IPS-20b (cell line): Measurements from ENCODE around the gene HDAC10.

Source experiments
- H3K27ac ChIP-seq: one replicate; pipeline ENCODE4 v1.5.1; 2013; ENCODE audit warnings: low read length
- H3K27me3 ChIP-seq: 2 replicates; pipeline ENCODE4 v1.6.1; 2013; ENCODE audit warnings: mild to moderate bottlenecking, low read length, inconsistent platforms; ENCODE audit not compliant: insufficient read depth
- H3K36me3 ChIP-seq: 2 replicates; pipeline ENCODE4 v1.6.1; 2013; ENCODE audit warnings: low read depth, mild to moderate bottlenecking, inconsistent platforms, low read length, moderate library complexity; ENCODE audit not compliant: insufficient read depth
- H3K4me1 ChIP-seq: 2 replicates; pipeline ENCODE4 v1.6.1; 2013; ENCODE audit warnings: mild to moderate bottlenecking, control low read depth, inconsistent platforms, low read length, moderate library complexity; ENCODE audit not compliant: insufficient read depth
- H3K4me3 ChIP-seq: 2 replicates; pipeline ENCODE4 v1.5.1; 2013; ENCODE audit warnings: mild to moderate bottlenecking, low read length, inconsistent platforms
- H3K9ac ChIP-seq: 2 replicates; pipeline ENCODE4 v1.6.1; 2013; ENCODE audit warnings: low read depth, mild to moderate bottlenecking, inconsistent platforms, low read length, moderate library complexity
- H3K9me3 ChIP-seq: 2 replicates; pipeline ENCODE4 v1.6.1; 2013; ENCODE audit warnings: mild to moderate bottlenecking, low read depth, low read length, inconsistent platforms; ENCODE audit not compliant: insufficient read depth

The HDAC10 gene

GRCh38 chr22:50236731-50237409 lies 14.2 kb downstream of the HDAC10 start:
- Histone ChIP-seq H3K27me3 (no peaks in the 10 kb centered on the region), H3K36me3 (peaks cover 20% of the 10 kb centered on the region; the same call in 1 of the 2 replicates), H3K4me3 (no peak overlapping the region), H3K9me3 (no peaks in the 10 kb centered on the region), H3K9ac (no peak overlapping the region), H3K27ac (no peak overlapping the region), H3K4me1 (no peaks in the 10 kb centered on the region)

- H3K36me3 ChIP-seq: 0 out of 2 replicates have a peak, but pooled peaks cover 8% of the 10 kb centered on the region
- no peak overlapping the region for H3K4me3 ChIP-seq
- no peak overlapping the region for H3K27ac ChIP-seq
- H3K9me3 ChIP-seq: no peaks in the 10 kb centered on the region
- H3K27me3 ChIP-seq: no peaks in the 10 kb centered on the region
- no peak overlapping the region for H3K9ac ChIP-seq
- no peaks in the 10 kb centered on the region for H3K4me1 ChIP-seq
Measured at GRCh38 chr22:50233223-50233622, 17.8 kb downstream of the HDAC10 start.

GRCh38 chr22:50232481-50233151 lies 18.4 kb downstream of the HDAC10 start:
- H3K27ac ChIP-seq: no peak overlapping the region
- 0 out of 2 replicates have a peak, but pooled peaks cover 8% of the 10 kb centered on the region for H3K36me3 ChIP-seq
- no peaks in the 10 kb centered on the region for H3K9me3 ChIP-seq
- no peaks in the 10 kb centered on the region for H3K4me1 ChIP-seq
- no peaks in the 10 kb centered on the region for H3K27me3 ChIP-seq
- H3K4me3 ChIP-seq: no peak overlapping the region
- H3K9ac ChIP-seq: no peak overlapping the region

- H3K4me3 ChIP-seq: no peak overlapping the region
- H3K27me3 ChIP-seq: no peaks in the 10 kb centered on the region
- H3K4me1 ChIP-seq: no peaks in the 10 kb centered on the region
- no peak overlapping the region for H3K27ac ChIP-seq
- H3K9ac ChIP-seq: no peak overlapping the region
- H3K9me3 ChIP-seq: no peaks in the 10 kb centered on the region
- peaks cover 15% of the 10 kb centered on the region; the same call in 1 of the 2 replicates for H3K36me3 ChIP-seq
Measured at GRCh38 chr22:50229370-50229769, 21.7 kb downstream of the HDAC10 start.

- H3K27ac ChIP-seq: no peak overlapping the region
- no peaks in the 10 kb centered on the region for H3K4me1 ChIP-seq
- H3K4me3 ChIP-seq: no peak overlapping the region
- no peaks in the 10 kb centered on the region for H3K9me3 ChIP-seq
- peaks cover 22% of the 10 kb centered on the region for H3K36me3 ChIP-seq
- H3K27me3 ChIP-seq: no peaks in the 10 kb centered on the region
- no peak overlapping the region for H3K9ac ChIP-seq
Measured at GRCh38 chr22:50228366-50228765, 22.7 kb downstream of the HDAC10 start.

GRCh38 chr22:50227579-50228215 lies 23.4 kb downstream of the HDAC10 start:
- Histone ChIP-seq H3K4me1 (no peaks in the 10 kb centered on the region), H3K27me3 (no peaks in the 10 kb centered on the region), H3K9me3 (no peaks in the 10 kb centered on the region), H3K36me3 (peaks cover 25% of the 10 kb centered on the region), H3K27ac (no peak overlapping the region), H3K4me3 (no peak overlapping the region), H3K9ac (no peak overlapping the region)

GRCh38 chr22:50226875-50227165 lies 24.2 kb downstream of the HDAC10 start:
- Histone ChIP-seq H3K27me3 (no peaks in the 10 kb centered on the region), H3K4me1 (no peaks in the 10 kb centered on the region), H3K36me3 (peaks cover 31% of the 10 kb centered on the region), H3K27ac (no peak overlapping the region), H3K9me3 (no peaks in the 10 kb centered on the region), H3K4me3 (no peak overlapping the region), H3K9ac (no peak overlapping the region)

- no peaks in the 10 kb centered on the region for H3K27me3 ChIP-seq
- no peaks in the 10 kb centered on the region for H3K9me3 ChIP-seq
- H3K4me1 ChIP-seq: no peaks in the 10 kb centered on the region
- H3K36me3 ChIP-seq: peaks cover 34% of the 10 kb centered on the region
- no peak overlapping the region for H3K9ac ChIP-seq
- no peak overlapping the region for H3K4me3 ChIP-seq
- no peak overlapping the region for H3K27ac ChIP-seq
Measured at GRCh38 chr22:50226063-50226874, 24.8 kb downstream of the HDAC10 start.

- Histone ChIP-seq H3K9ac (no peak overlapping the region), H3K9me3 (no peaks in the 10 kb centered on the region), H3K4me1 (no peaks in the 10 kb centered on the region), H3K4me3 (no peak overlapping the region), H3K27ac (no peak overlapping the region), H3K27me3 (no peaks in the 10 kb centered on the region), H3K36me3 (peaks cover 43% of the 10 kb centered on the region)
Measured at GRCh38 chr22:50225200-50225969, 25.7 kb downstream of the HDAC10 start.

GRCh38 chr22:50224071-50224470 lies 27.0 kb downstream of the HDAC10 start:
- Histone ChIP-seq H3K27ac (no peak overlapping the region), H3K27me3 (no peaks in the 10 kb centered on the region), H3K36me3 (peaks cover 45% of the 10 kb centered on the region), H3K4me3 (no peak overlapping the region), H3K4me1 (no peaks in the 10 kb centered on the region), H3K9ac (no peak overlapping the region), H3K9me3 (no peaks in the 10 kb centered on the region)

GRCh38 chr22:50222508-50222907 lies 28.6 kb downstream of the HDAC10 start:
- Histone ChIP-seq H3K4me3 (no peak overlapping the region), H3K4me1 (no peaks in the 10 kb centered on the region), H3K36me3 (peaks cover 57% of the 10 kb centered on the region), H3K27ac (no peak overlapping the region), H3K9me3 (no peaks in the 10 kb centered on the region), H3K27me3 (no peaks in the 10 kb centered on the region), H3K9ac (no peak overlapping the region)
